ENCODE data around the gene F12. TPM values are rescaled to one million over a fixed set of nuclear protein-coding genes. Genes with fewer than 3 reads are reported as not detected.

Gene F12
- polyA plus RNA-seq, 1 experiment = 0.35 TPM

DNA sequence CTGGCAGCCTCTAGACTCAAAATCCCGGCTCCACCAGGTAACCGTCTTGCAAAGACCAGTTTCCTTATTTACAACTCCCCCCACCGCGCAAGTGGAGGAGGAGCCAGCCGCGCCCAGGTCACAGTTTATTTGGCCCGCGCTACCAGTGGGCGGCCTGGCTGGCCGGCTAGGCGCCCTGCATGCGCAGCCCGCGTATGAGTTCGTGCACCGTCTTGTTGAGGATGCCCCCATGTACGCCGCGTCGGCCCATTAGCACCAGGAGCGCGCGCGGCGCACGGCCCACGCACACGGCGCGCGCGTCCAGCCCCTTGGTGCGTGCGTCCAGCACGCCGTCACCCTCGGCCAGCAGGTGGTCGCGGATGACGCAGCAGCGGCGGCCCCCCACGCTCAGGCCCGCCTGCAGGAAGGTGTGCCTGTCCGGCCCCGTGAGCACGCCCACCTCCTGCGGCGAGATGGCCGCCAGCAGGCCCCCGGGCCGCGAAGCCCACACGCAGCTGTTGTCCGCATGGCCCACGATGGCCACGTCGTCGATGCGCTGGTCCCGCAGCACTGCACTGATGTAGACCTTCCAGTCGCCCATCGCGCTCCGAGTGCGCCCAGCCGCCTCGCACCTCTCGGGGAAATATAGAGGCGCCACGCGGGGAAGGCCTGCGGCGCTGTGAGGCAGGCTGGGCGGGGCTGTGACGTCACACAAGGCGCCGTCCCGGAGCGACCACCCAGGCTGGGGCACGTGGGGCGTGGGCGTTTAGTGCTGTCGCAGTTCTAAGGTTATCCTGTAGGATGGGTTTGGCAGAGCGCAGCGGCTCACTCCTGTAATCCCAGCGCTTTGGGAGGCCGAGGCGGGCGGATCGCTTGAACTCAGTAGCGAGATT lies 9.1 kb downstream of the F12 start, which contains the start of gene PFN3:
Gene PFN3, minus strand, starts transcription at position 665 of the 872 bp plus-strand sequence. Its CDS starts 85 bp downstream, at position 580.
- ChIA-PET POLR2A (no interaction called here), CTCF (interaction anchor here (1.5 to 5.6 kb wide), 3 partner anchors 9 to 52 kb away, joined by 3 to 120 read pairs (median 90); no protein-coding TSS in a partner anchor)
- Histone ChIP-seq H3K27me3 (ENCODE audit: control insufficient read depth, insufficient read depth, low read length) (peaks cover 68% of the 10 kb centered on the region), H3K4me3 (ENCODE audit: low read depth, low read length) (no peak within 1 kb of the TSS), H3K27ac (ENCODE audit: low read depth, low read length) (no peak within 1 kb of the TSS), H3K9me3 (ENCODE audit: control insufficient read depth, insufficient read depth, low read length) (peaks cover 10% of the 10 kb centered on the region; the same call in 1 of the 2 replicates)
- no peak for TF ChIP-seq CTCF (IDR thresholded peaks at IDR 0.05; ENCODE audit: low read depth, low read length)
- DNase-seq (ENCODE audit: low read depth, low spot score) = no peak

DNA sequence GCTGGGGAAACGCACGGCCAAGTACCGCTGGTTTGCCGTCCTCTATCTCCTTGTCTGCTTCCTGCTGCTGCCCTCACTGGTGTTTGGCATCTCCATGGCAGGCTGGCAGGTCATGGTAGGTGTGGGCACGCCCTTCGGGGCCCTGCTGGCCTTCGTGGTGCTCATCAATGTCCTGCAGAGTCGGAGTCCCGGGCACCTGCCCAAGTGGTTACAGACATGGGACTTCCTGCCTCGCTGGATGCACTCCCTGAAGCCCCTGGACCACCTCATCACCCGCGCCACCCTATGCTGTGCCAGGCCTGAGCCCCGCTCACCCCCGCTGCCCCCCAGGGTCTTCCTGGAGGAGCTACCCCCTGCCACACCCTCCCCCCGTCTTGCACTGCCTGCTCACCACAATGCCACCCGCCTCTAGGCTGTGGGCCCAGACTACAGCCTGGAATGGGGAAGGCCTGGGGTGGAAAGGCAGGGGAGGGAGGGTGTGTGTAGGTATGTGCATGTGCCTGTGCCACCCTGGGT lies 11.4 kb downstream of the F12 start:
- CTCF ChIA-PET = no interaction called here
- DNase-seq (ENCODE audit: low read depth, low spot score) = no peak
- Histone ChIP-seq H3K4me3 (ENCODE audit: low read depth, low read length) (no peak overlapping the region), H3K27me3 (ENCODE audit: control insufficient read depth, insufficient read depth, low read length) (peaks cover 70% of the 10 kb centered on the region), H3K27ac (ENCODE audit: low read depth, low read length) (no peak overlapping the region), H3K9me3 (ENCODE audit: control insufficient read depth, insufficient read depth, low read length) (peaks cover 10% of the 10 kb centered on the region; the same call in 1 of the 2 replicates)
- no peak for TF ChIP-seq CTCF (IDR thresholded peaks at IDR 0.05; ENCODE audit: low read depth, low read length)
- POLR2A ChIA-PET = no interaction called here

DNA sequence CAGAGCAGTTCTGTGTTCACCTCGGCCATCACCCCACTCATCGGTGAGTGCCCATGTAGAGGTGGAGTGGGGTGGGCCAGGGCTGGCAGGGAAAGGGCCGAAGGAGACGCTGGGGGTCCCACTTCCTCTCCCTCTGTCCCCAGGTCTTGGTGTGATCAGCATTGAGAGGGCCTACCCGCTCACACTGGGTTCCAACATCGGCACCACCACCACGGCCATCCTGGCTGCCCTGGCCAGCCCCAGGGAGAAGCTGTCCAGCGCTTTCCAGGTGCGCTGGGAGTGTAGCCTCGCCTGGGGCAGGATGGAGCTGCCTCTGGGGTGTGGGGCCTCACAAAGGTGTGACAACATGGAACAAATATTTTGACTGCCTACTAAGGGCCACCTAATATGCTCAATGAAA lies 12.6 kb downstream of the F12 start:
- DNase-seq (ENCODE audit: low read depth, low spot score) = no peak

DNA sequence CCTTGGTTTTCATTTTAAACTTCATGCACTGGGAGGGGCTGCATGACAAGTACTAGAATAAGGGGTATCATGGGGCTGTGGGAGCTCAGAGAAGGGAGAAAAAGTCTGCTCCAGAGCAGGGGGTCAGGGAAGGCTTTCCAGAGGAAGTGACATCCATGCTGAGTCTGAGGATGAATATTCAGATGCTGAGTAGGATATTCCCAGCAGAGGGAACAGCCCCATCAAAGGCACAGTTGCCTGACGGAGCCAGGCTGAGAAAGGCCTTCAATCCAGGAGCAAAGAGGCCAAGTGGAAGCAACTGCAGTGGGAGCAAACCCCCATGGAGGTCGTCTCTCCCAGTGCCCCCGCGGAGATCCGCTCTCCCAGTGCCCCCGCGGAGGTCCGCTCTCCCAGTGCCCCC lies 13.3 kb downstream of the F12 start:
- no peak for DNase-seq (ENCODE audit: low read depth, low spot score)
- ChIA-PET POLR2A (interaction anchor here (0.8 kb wide), 1 partner anchor 45 kb away, joined by 5 read pairs; the partner anchor contains the start of gene LMAN2), CTCF (no interaction called here)
- H3K9me3 ChIP-seq (ENCODE audit: control insufficient read depth, insufficient read depth, low read length) = peaks cover 7% of the 10 kb centered on the region; the same call in 1 of the 2 replicates
- H3K27me3 ChIP-seq (ENCODE audit: control insufficient read depth, insufficient read depth, low read length) = peaks cover 52% of the 10 kb centered on the region
- no peak overlapping the region for H3K4me3 ChIP-seq (ENCODE audit: low read depth, low read length)
- H3K27ac ChIP-seq (ENCODE audit: low read depth, low read length) = no peak overlapping the region
- TF ChIP-seq CTCF (IDR thresholded peaks at IDR 0.05; ENCODE audit: low read depth, low read length) = no peak

More for the DNA sequence above, 12.6 kb downstream of the F12 start:
- Histone ChIP-seq H3K4me3 (ENCODE audit: low read depth, low read length) (no peak overlapping the region), H3K27me3 (ENCODE audit: control insufficient read depth, insufficient read depth, low read length) (peaks cover 60% of the 10 kb centered on the region), H3K9me3 (ENCODE audit: control insufficient read depth, insufficient read depth, low read length) (peaks cover 7% of the 10 kb centered on the region; the same call in 1 of the 2 replicates), H3K27ac (ENCODE audit: low read depth, low read length) (no peak overlapping the region)
- CTCF ChIA-PET = no interaction called here
- POLR2A ChIA-PET = no interaction called here
- no peak for TF ChIP-seq CTCF (IDR thresholded peaks at IDR 0.05; ENCODE audit: low read depth, low read length)

DNA sequence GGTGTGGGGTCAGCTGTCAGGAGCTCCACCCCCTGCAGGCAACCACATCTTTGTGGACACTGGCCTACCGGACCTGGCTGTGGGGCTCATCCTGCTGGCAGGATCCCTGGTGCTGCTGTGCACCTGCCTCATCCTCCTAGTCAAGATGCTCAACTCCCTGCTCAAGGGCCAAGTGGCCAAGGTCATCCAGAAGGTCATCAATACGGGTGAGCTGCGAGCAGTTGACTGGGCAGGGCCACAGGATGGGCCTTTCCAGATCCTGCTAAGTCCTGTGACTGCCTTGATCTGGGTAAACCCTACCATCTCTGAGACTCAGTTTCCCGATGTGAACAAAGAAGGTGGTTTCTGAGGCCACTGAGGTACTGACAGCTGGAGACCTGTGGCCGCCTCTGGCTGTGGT lies 15.4 kb downstream of the F12 start:
- Histone ChIP-seq H3K9me3 (ENCODE audit: control insufficient read depth, insufficient read depth, low read length) (no peaks in the 10 kb centered on the region), H3K4me3 (ENCODE audit: low read depth, low read length) (no peak overlapping the region), H3K27me3 (ENCODE audit: control insufficient read depth, insufficient read depth, low read length) (peaks cover 34% of the 10 kb centered on the region), H3K27ac (ENCODE audit: low read depth, low read length) (no peak overlapping the region)
- POLR2A ChIA-PET = no interaction called here
- CTCF ChIA-PET = interaction anchor here (1.9 to 7.0 kb wide), 2 partner anchors 9 to 59 kb away, joined by 6 to 120 read pairs; partner anchors contain the start of gene PFN3
- no peak for DNase-seq (ENCODE audit: low read depth, low spot score)
- no peak for TF ChIP-seq CTCF (IDR thresholded peaks at IDR 0.05; ENCODE audit: low read depth, low read length)

All from AG04450 (cell line).